RWPE2 (cell line): ENCODE data around the gene APPBP2.

Experiments used
- ATAC-seq: fragments of 200-7000 bp; cut with Tn5 transposase; 3 replicates; pipeline ENCODE4 v1.9.1; 2021; ENCODE audit warnings: low read depth
- DNase-seq: peaks from one replicate; pipeline ENCODE4 v3.0.0-alpha.2; 2020; ENCODE audit warnings: low spot score
- H3K27ac ChIP-seq: fragments of 450-650 bp; 2 replicates; pipeline ENCODE4 v1.5.1; 2017; ENCODE audit warnings: mild to moderate bottlenecking; ENCODE audit not compliant: poor library complexity, severe bottlenecking
- H3K27me3 ChIP-seq: fragments of 250-450 bp; sonication (Bioruptor Pico); 2 replicates; pipeline ENCODE4 v1.5.1; 2021; ENCODE audit warnings: mild to moderate bottlenecking, moderate library complexity; ENCODE audit not compliant: insufficient read depth, poor library complexity, severe bottlenecking
- H3K36me3 ChIP-seq: fragments of 250-450 bp; sonication (Bioruptor Pico); 2 replicates; pipeline ENCODE4 v1.5.1; 2020; ENCODE audit warnings: low read depth, mild to moderate bottlenecking, moderate library complexity
- H3K4me1 ChIP-seq: fragments of 250-450 bp; sonication (Bioruptor Pico); 2 replicates; pipeline ENCODE4 v1.5.1; 2021; ENCODE audit warnings: mild to moderate bottlenecking, moderate library complexity; ENCODE audit not compliant: insufficient read depth, poor library complexity, severe bottlenecking
- H3K4me3 ChIP-seq: fragments of 250-450 bp; sonication (Bioruptor Pico); 2 replicates; pipeline ENCODE4 v1.5.1; 2021; ENCODE audit warnings: mild to moderate bottlenecking, moderate library complexity; ENCODE audit not compliant: severe bottlenecking
- H3K9me3 ChIP-seq: fragments of 250-450 bp; sonication (Bioruptor Pico); 2 replicates; pipeline ENCODE4 v1.5.1; 2021; ENCODE audit warnings: mild to moderate bottlenecking, moderate library complexity; ENCODE audit not compliant: severe bottlenecking
- TF ChIP-seq, protein P1 (sequence below): fragments of 450-650 bp; IDR thresholded peaks from one replicate; pipeline ENCODE4 v1.5.1; 2017; ENCODE audit warnings: mild to moderate bottlenecking, moderate library complexity; ENCODE audit not compliant: poor library complexity, severe bottlenecking

APPBP2 gene

DNA sequence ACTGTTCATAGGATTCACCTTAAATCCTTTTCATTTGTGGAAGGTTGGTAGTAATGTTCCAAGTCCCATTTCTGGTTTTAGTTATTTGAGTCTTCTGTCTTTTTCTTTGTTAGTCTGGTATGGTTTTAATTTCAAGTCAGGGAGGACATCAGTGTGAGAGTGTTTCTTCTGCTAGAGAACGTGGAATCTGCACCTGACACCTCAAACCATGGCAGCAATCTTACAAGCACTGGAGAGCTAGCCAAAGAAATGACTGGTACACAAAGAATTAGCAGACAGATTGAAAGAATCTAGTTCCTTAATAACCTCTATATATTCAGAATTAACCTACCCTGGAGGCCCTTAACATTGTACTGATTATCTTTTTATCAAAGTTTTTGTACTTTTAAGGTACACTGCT, 53.6 kb downstream of the APPBP2 start:
- Histone ChIP-seq H3K27ac (no peak overlapping the region), H3K36me3 (peaks cover 37% of the 10 kb centered on the region), H3K27me3 (no peaks in the 10 kb centered on the region), H3K9me3 (no peaks in the 10 kb centered on the region), H3K4me3 (no peak overlapping the region), H3K4me1 (peaks cover 9% of the 10 kb centered on the region)
- DNase-seq: no peak
- no peak for ATAC-seq
- TF ChIP-seq, protein P1, sequence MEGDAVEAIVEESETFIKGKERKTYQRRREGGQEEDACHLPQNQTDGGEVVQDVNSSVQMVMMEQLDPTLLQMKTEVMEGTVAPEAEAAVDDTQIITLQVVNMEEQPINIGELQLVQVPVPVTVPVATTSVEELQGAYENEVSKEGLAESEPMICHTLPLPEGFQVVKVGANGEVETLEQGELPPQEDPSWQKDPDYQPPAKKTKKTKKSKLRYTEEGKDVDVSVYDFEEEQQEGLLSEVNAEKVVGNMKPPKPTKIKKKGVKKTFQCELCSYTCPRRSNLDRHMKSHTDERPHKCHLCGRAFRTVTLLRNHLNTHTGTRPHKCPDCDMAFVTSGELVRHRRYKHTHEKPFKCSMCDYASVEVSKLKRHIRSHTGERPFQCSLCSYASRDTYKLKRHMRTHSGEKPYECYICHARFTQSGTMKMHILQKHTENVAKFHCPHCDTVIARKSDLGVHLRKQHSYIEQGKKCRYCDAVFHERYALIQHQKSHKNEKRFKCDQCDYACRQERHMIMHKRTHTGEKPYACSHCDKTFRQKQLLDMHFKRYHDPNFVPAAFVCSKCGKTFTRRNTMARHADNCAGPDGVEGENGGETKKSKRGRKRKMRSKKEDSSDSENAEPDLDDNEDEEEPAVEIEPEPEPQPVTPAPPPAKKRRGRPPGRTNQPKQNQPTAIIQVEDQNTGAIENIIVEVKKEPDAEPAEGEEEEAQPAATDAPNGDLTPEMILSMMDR: no peak

DNA sequence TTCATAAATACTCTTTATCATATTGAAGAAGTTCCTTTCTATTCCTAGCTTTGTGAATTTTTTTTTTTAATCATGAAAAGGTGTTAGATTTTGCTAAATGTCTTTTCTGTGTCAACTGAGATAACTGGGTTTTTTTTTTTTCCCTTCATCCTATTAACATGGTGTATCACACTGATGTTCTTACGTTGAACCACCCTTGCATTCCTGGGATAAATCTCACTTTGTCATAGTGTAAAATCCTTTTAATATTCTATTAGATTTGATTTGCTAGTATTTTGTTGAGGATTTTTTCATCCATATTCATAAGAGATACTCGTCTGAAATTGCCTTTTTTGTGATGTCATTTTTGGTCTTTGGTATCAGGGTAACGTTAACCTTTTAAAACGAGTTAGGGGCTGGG, 54.6 kb downstream of the APPBP2 start:
- TF ChIP-seq, protein P1: no peak
- Histone ChIP-seq H3K27me3 (no peaks in the 10 kb centered on the region), H3K9me3 (no peaks in the 10 kb centered on the region), H3K36me3 (peaks cover 47% of the 10 kb centered on the region), H3K27ac (no peak overlapping the region), H3K4me3 (no peak overlapping the region), H3K4me1 (peaks cover 9% of the 10 kb centered on the region)
- ATAC-seq: no peak
- no peak for DNase-seq

DNA sequence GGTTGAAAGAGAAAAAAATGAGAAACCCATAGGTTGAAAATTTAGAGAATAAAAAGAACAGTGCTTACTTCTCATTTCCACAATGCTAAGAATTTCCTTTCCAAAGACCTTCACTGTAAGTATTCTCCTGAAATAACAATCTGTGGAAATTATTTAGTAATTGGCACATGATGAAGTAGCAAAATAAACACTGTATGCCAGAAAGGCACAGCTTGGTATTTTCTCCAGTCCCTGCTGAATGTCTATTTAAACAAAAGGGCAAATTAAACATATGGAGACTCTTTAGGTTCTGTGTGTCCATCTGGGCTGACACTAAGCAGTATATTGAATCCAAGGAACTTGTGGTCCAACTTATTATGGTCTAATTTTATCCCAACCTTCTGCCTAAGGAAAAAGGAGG, 57.7 kb downstream of the APPBP2 start:
- Histone ChIP-seq H3K4me1 (peaks cover 9% of the 10 kb centered on the region), H3K36me3 (peaks cover 74% of the 10 kb centered on the region), H3K27ac (no peak overlapping the region), H3K27me3 (no peaks in the 10 kb centered on the region), H3K9me3 (no peaks in the 10 kb centered on the region), H3K4me3 (no peak overlapping the region)
- TF ChIP-seq, protein P1: no peak
- no peak for DNase-seq
- no peak for ATAC-seq

DNA sequence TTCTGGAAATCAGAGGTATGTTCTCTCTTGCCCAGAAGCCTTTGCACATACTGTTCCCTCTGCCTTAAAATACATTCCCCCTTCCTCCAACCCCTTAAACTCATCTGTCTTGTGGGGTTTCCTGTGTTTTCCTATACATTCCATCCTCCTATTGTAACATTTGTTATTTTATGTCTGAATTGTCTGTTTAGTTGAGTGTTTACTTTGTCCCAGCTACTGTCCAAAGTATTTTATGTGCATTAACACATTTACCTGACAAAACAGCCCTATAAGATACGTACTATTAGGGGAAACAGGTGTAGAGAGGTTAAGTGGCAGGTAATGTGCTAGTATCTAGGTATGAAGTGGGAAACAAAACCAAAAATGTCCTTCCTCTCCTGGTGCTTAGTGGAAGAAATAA, 61.7 kb downstream of the APPBP2 start:
- Histone ChIP-seq H3K27me3 (no peaks in the 10 kb centered on the region), H3K27ac (no peak overlapping the region), H3K4me1 (peaks cover under 1% of the 10 kb centered on the region), H3K36me3 (peaks cover 91% of the 10 kb centered on the region), H3K4me3 (no peak overlapping the region), H3K9me3 (no peaks in the 10 kb centered on the region)
- no peak for DNase-seq
- TF ChIP-seq, protein P1: no peak
- no peak for ATAC-seq

DNA sequence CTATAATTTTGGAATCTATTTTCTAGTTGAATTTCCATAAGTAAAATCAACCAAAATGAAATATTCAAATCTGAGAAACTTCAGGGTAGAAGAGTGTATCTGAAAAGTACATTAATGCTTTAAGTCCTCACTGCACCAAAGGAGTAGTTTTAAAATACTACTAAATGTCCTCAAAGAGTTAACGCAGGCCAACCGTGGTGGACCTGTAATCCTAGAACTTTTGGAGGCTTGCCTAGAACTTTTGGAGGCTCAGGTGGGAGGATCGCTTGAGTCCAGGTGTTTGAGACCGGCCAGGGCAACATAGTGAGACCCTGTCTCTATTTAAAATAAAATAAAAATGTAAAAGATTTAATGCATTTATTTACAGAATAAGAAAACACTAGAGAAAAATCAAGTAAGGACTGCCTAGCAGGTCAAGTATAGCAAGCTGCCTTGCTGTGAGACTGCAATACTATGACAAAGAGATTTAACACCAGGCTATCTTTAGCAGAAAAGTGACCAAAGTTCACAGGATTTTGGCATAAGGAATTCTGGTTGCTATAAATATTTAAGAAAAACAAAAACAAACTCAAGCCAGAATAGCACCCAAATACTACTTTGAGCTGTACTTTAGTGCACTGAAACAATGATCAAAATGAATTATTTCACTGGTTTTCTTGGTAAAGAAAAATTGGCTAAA, 62.7 kb downstream of the APPBP2 start:
- peaks cover 86% of the 10 kb centered on the region for H3K36me3 ChIP-seq
- TF ChIP-seq, protein P1: no peak
- no peak overlapping the region for H3K27ac ChIP-seq
- no peaks in the 10 kb centered on the region for H3K27me3 ChIP-seq
- no peak overlapping the region for H3K4me3 ChIP-seq
- DNase-seq (no peak), ATAC-seq (no peak)
- no peaks in the 10 kb centered on the region for H3K4me1 ChIP-seq
- H3K9me3 ChIP-seq: no peaks in the 10 kb centered on the region
